ENCODE data around the gene POLN.

The POLN gene

GRCh38 chr4:2241410-2242353, at the start of gene POLN, which contains the start of gene HAUS3:
Gene POLN (minus strand): TSS chr4:2242121. CDS start chr4:2229231, 12,890 bp downstream.
Gene HAUS3 (minus strand): TSS chr4:2242121. CDS start chr4:2240946, 1,175 bp downstream.
- peak; percentile 96 for DNase-seq (ENCODE audit: low read depth)

GRCh38 chr4:2290974-2291704, 49.2 kb upstream of the POLN start:
- no peak for DNase-seq (ENCODE audit: low read depth)

- no peak for DNase-seq (ENCODE audit: low read depth)
Observed at GRCh38 chr4:2290488-2290887, 48.6 kb upstream of the POLN start.

- DNase-seq (ENCODE audit: low read depth): no peak
Observed at GRCh38 chr4:2289955-2290333, 48.0 kb upstream of the POLN start.

- DNase-seq (ENCODE audit: low read depth): no peak
Observed at GRCh38 chr4:2289311-2289954, 47.5 kb upstream of the POLN start.

GRCh38 chr4:2288051-2288541, 46.2 kb upstream of the POLN start:
- no peak for DNase-seq (ENCODE audit: low read depth)

- no peak for DNase-seq (ENCODE audit: low read depth)
Observed at GRCh38 chr4:2287594-2287915, 45.6 kb upstream of the POLN start.

- no peak for DNase-seq (ENCODE audit: low read depth)
Observed at GRCh38 chr4:2286904-2287593, 45.1 kb upstream of the POLN start.

- no peak for DNase-seq (ENCODE audit: low read depth)
Observed at GRCh38 chr4:2285613-2286381, 43.9 kb upstream of the POLN start.

GRCh38 chr4:2284934-2285612, 43.2 kb upstream of the POLN start:
- DNase-seq (ENCODE audit: low read depth): no peak

- DNase-seq (ENCODE audit: low read depth): no peak
Observed at GRCh38 chr4:2284161-2284933, 42.4 kb upstream of the POLN start.

GRCh38 chr4:2283199-2283711, 41.3 kb upstream of the POLN start:
- DNase-seq (ENCODE audit: low read depth): no peak

GRCh38 chr4:2281575-2282343, 39.8 kb upstream of the POLN start:
- DNase-seq (ENCODE audit: low read depth): no peak

- no peak for DNase-seq (ENCODE audit: low read depth)
Observed at GRCh38 chr4:2280531-2281300, 38.8 kb upstream of the POLN start.

- no peak for DNase-seq (ENCODE audit: low read depth)
Observed at GRCh38 chr4:2277956-2278355, 36.0 kb upstream of the POLN start.

- no peak for DNase-seq (ENCODE audit: low read depth)
Observed at GRCh38 chr4:2276581-2277325, 34.8 kb upstream of the POLN start.

- DNase-seq (ENCODE audit: low read depth): no peak
Observed at GRCh38 chr4:2275546-2276251, 33.8 kb upstream of the POLN start.
